CD4-positive, alpha-beta T cell (primary cell): ENCODE data around the gene STK32B. TPM values are rescaled to one million over a fixed set of nuclear protein-coding genes. Genes with fewer than 3 reads are reported as not detected.

ENCODE experiments used
- ATAC-seq: fragments of 200-7000 bp; cut with Tn5 transposase; one replicate; pipeline ENCODE4 v1.10.0; 2022; ENCODE audit warnings: mild to moderate bottlenecking; ENCODE audit not compliant: poor library complexity
- CTCF ChIA-PET: fragments of 350-600 bp; sonication (Branson Sonifier 250); formaldehyde crosslinking; loops from one replicate; lab custom pipeline; 2021; ENCODE audit warnings: antibody characterized with exemption, inconsistent platforms; lab: Charles Lee
- POLR2A ChIA-PET: fragments of 350-600 bp; sonication (Branson Sonifier 250); formaldehyde crosslinking; loops from one replicate; lab custom pipeline; 2021; ENCODE audit warnings: antibody characterized with exemption, inconsistent platforms; lab: Charles Lee
- DNase-seq, 14 experiments: peaks; one replicate each; pipeline ENCODE4 v3.0.0-alpha.2; 2013 to 2020; ENCODE audit warnings: mixed read lengths in 2 of 14
- H3K27ac ChIP-seq, 2 donors: one replicate each; pipeline versions ENCODE4 v1.5.1 to v1.7.0; 2013; ENCODE audit warnings: low read length in 2 of 2, low read depth in 1 of 2, mild to moderate bottlenecking in 1 of 2
- H3K27me3 ChIP-seq, 2 experiments: 1 replicate in 1 of 2; 2 replicates in 1 of 2; pipeline versions ENCODE4 v1.6.1 to v1.7.0; 2013; ENCODE audit warnings: low read length in 2 of 2, control low read depth in 1 of 2, mild to moderate bottlenecking in 1 of 2, moderate library complexity in 1 of 2; ENCODE audit not compliant: insufficient read depth in 2 of 2, control insufficient read depth in 1 of 2
- H3K36me3 ChIP-seq: one replicate; pipeline ENCODE4 v1.6.1; 2013; ENCODE audit warnings: low read length, control low read depth; ENCODE audit not compliant: insufficient read depth
- H3K4me1 ChIP-seq: one replicate; pipeline ENCODE4 v1.6.1; 2013; ENCODE audit warnings: low read length, control low read depth; ENCODE audit not compliant: insufficient read depth
- H3K4me3 ChIP-seq: one replicate; pipeline ENCODE4 v1.5.1; 2013; ENCODE audit warnings: mild to moderate bottlenecking, low read length, moderate library complexity
- H3K9me3 ChIP-seq, 2 experiments: 1 replicate in 1 of 2; 2 replicates in 1 of 2; pipeline versions ENCODE4 v1.6.1 to v1.7.0; 2013; ENCODE audit warnings: low read length in 2 of 2, mild to moderate bottlenecking in 2 of 2, control low read depth in 1 of 2, moderate library complexity in 1 of 2; ENCODE audit not compliant: control insufficient read depth in 1 of 2, insufficient read depth in 1 of 2
- H3K27ac Mint-ChIP-seq: one replicate; pipeline ENCODE4 v1.8.0; 2020; ENCODE audit warnings: mixed read lengths
- H3K27me3 Mint-ChIP-seq: one replicate; pipeline ENCODE4 v1.8.0; 2021; ENCODE audit warnings: mixed read lengths
- H3K36me3 Mint-ChIP-seq: one replicate; pipeline ENCODE4 v1.8.0; 2021; ENCODE audit warnings: low read depth, mixed read lengths
- H3K4me1 Mint-ChIP-seq: one replicate; pipeline ENCODE4 v1.8.0; 2021; ENCODE audit warnings: low read depth, mixed read lengths
- H3K4me3 Mint-ChIP-seq: one replicate; pipeline ENCODE4 v1.8.0; 2020; ENCODE audit warnings: mild to moderate bottlenecking, mixed read lengths
- H3K9me3 Mint-ChIP-seq: one replicate; pipeline ENCODE4 v1.8.0; 2020; ENCODE audit warnings: mixed read lengths
- intact Hi-C, 2 experiments: fragments of 100-400 bp; cut with DNase I in 1 of 2; cut with micrococcal nuclease in 1 of 2; formaldehyde crosslinking; loops; one replicate each; pipeline versions ENCODE4 v1.15.1 to v1.9.0; 2023 to 2025; cut with DNase I, micrococcal nuclease
- total RNA-seq, 174 experiments: library from RNA in 2 of 174; stranded (reverse) in 2 of 174; gene quantifications; one replicate each; pipeline ENCODE4 v1.2.3 and lab custom pipeline; 2021 to 2026
- TF ChIP-seq, protein P1 (sequence below): fragments of 200-600 bp; IDR thresholded peaks from one replicate; pipeline ENCODE4 v1.8.0; 2022; ENCODE audit warnings: antibody characterized with exemption, mild to moderate bottlenecking

The STK32B gene
- total RNA-seq, 2 experiments from 2014 or later: not detected

GRCh38 chr4:5030221-5030620, 21.1 kb upstream of the STK32B start:
- no peak overlapping the region for H3K27ac ChIP-seq
- H3K9me3 Mint-ChIP-seq: no peaks in the 10 kb centered on the region
- DNase-seq (no peak), ATAC-seq (no peak)
- H3K27me3 ChIP-seq: no peaks in the 10 kb centered on the region
- H3K4me3 Mint-ChIP-seq: no peak overlapping the region
- peaks cover 9% of the 10 kb centered on the region for H3K27me3 Mint-ChIP-seq
- no peaks in the 10 kb centered on the region for H3K36me3 ChIP-seq
- POLR2A ChIA-PET: no interaction called here
- no peaks in the 10 kb centered on the region for H3K4me1 ChIP-seq
- intact Hi-C loops: no loop called here
- no peaks in the 10 kb centered on the region for H3K9me3 ChIP-seq
- H3K36me3 Mint-ChIP-seq: no peaks in the 10 kb centered on the region
- CTCF ChIA-PET: no interaction called here
- H3K4me3 ChIP-seq: no peak overlapping the region
- no peak overlapping the region for H3K27ac Mint-ChIP-seq
- peaks cover 11% of the 10 kb centered on the region for H3K4me1 Mint-ChIP-seq
- TF ChIP-seq, protein P1, sequence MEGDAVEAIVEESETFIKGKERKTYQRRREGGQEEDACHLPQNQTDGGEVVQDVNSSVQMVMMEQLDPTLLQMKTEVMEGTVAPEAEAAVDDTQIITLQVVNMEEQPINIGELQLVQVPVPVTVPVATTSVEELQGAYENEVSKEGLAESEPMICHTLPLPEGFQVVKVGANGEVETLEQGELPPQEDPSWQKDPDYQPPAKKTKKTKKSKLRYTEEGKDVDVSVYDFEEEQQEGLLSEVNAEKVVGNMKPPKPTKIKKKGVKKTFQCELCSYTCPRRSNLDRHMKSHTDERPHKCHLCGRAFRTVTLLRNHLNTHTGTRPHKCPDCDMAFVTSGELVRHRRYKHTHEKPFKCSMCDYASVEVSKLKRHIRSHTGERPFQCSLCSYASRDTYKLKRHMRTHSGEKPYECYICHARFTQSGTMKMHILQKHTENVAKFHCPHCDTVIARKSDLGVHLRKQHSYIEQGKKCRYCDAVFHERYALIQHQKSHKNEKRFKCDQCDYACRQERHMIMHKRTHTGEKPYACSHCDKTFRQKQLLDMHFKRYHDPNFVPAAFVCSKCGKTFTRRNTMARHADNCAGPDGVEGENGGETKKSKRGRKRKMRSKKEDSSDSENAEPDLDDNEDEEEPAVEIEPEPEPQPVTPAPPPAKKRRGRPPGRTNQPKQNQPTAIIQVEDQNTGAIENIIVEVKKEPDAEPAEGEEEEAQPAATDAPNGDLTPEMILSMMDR: no peak

DNA sequence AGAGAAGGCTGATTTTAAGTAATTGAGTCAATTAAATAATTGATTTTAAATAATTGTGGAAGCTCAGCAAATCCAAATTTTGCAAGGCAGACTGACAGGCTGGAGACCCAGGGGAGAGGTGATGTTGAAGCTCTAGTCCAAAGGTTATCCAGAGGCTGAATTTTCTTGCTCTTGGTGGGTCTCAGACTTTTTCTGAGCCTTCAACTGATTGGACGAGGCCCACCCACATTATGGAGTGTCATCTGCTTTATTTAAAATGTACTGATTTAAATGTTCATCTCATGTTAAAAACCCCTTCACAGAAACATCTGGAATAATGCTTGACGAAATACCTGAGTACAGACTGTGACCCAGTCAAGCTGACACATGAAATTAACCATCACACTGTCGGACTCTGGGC, 20.4 kb upstream of the STK32B start:
- no peaks in the 10 kb centered on the region for H3K36me3 Mint-ChIP-seq
- peaks cover 2% of the 10 kb centered on the region for H3K27me3 Mint-ChIP-seq
- no peak overlapping the region for H3K27ac Mint-ChIP-seq
- Histone ChIP-seq H3K27me3 (no peaks in the 10 kb centered on the region), H3K27ac (no peak overlapping the region), H3K4me1 (no peaks in the 10 kb centered on the region), H3K36me3 (no peaks in the 10 kb centered on the region), H3K4me3 (no peak overlapping the region), H3K9me3 (no peaks in the 10 kb centered on the region)
- ChIA-PET POLR2A (no interaction called here), CTCF (no interaction called here)
- H3K4me1 Mint-ChIP-seq: peaks cover 11% of the 10 kb centered on the region
- H3K9me3 Mint-ChIP-seq: no peaks in the 10 kb centered on the region
- no peak for DNase-seq
- no peak overlapping the region for H3K4me3 Mint-ChIP-seq
- TF ChIP-seq, protein P1: no peak
- intact Hi-C loops: no loop called here
- ATAC-seq: no peak

- H3K27me3 ChIP-seq: no peaks in the 10 kb centered on the region
- H3K36me3 ChIP-seq: no peaks in the 10 kb centered on the region
- intact Hi-C loops: no loop called here
- no peaks in the 10 kb centered on the region for H3K4me1 ChIP-seq
- ChIA-PET POLR2A (no interaction called here), CTCF (no interaction called here)
- no peaks in the 10 kb centered on the region for H3K9me3 ChIP-seq
- no peak overlapping the region for H3K4me3 Mint-ChIP-seq
- DNase-seq: no peak
- no peak for ATAC-seq
- no peak overlapping the region for H3K27ac Mint-ChIP-seq
- H3K9me3 Mint-ChIP-seq: no peaks in the 10 kb centered on the region
- TF ChIP-seq, protein P1: no peak
- peaks cover 11% of the 10 kb centered on the region for H3K4me1 Mint-ChIP-seq
- no peak overlapping the region for H3K4me3 ChIP-seq
- no peaks in the 10 kb centered on the region for H3K27me3 Mint-ChIP-seq
- no peak overlapping the region for H3K27ac ChIP-seq
- no peaks in the 10 kb centered on the region for H3K36me3 Mint-ChIP-seq
Observed at GRCh38 chr4:5032813-5033212, 18.5 kb upstream of the STK32B start.
